C4-2B (cell line): ENCODE results near the gene GPR17.

Source experiments
- ZFX ChIP-seq: fragments of 450-650 bp; IDR thresholded peaks from 2 replicates; pipeline ENCODE4 v1.6.1; 2017
- TF ChIP-seq, protein P1 (sequence below): fragments of 450-650 bp; conservative IDR thresholded peaks from 2 replicates; pipeline ENCODE4 v1.5.1; 2017; ENCODE audit warnings: mild to moderate bottlenecking

DNA sequence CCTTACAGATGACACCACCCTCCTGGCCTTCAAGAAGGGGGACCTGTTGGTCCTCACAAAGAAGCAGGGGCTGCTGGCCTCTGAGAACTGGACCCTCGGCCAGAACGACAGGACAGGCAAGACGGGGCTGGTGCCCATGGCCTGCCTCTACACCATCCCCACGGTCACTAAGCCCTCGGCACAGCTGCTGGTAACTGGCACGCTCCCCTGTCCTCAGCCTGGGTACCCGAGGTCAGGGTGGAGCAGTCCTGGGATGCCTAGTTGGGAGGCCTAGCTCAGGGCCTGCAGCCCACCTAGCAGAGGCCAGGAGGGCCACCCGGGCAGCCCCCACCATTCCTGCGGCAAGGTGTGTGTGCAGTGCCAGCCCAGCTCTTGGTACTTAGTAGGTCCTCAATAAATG is 16.3 kb upstream of the GPR17 start:
- TF ChIP-seq, protein P1, sequence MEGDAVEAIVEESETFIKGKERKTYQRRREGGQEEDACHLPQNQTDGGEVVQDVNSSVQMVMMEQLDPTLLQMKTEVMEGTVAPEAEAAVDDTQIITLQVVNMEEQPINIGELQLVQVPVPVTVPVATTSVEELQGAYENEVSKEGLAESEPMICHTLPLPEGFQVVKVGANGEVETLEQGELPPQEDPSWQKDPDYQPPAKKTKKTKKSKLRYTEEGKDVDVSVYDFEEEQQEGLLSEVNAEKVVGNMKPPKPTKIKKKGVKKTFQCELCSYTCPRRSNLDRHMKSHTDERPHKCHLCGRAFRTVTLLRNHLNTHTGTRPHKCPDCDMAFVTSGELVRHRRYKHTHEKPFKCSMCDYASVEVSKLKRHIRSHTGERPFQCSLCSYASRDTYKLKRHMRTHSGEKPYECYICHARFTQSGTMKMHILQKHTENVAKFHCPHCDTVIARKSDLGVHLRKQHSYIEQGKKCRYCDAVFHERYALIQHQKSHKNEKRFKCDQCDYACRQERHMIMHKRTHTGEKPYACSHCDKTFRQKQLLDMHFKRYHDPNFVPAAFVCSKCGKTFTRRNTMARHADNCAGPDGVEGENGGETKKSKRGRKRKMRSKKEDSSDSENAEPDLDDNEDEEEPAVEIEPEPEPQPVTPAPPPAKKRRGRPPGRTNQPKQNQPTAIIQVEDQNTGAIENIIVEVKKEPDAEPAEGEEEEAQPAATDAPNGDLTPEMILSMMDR = no peak
- TF ChIP-seq ZFX = no peak
